ENCODE results near the gene QSER1.

Gene QSER1

DNA sequence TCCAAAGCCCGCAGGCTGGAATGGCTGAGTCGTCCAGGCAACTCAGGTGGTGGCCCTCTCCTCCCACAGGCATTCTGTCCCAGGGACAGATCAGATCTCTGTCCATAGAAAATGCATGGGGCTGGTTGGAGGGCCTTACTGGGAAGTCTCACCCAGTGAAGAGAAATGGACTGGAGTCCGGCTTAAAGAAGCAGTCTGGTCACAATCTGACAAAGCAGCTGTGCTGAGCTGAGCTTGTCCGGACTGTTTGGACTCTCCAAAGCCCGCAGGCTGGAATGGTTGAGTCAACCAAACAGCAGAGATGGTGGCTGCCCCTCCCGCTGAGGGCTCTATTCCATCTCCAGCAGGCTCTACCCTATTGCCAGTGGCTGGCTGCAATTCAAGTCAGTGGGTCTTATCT is 108.7 kb downstream of the QSER1 start:
- H3K27me3 ChIP-seq (ENCODE audit: insufficient read depth, low read length), result no peaks in the 10 kb centered on the region
- 74% methylated on average over 6 of the region's 6 CpGs for WGBS
- H3K27ac ChIP-seq (ENCODE audit: low read depth, low read length), result no peak overlapping the region
- no peaks in the 10 kb centered on the region for H3K9me3 ChIP-seq (ENCODE audit: insufficient read depth, low read depth, low read length)
- H3K4me3 ChIP-seq (ENCODE audit: low read length), result no peak overlapping the region
- peaks cover 7% of the 10 kb centered on the region; the same call in 1 of the 2 replicates for H3K4me1 ChIP-seq (ENCODE audit: insufficient read depth, low read length)
- H3K36me3 ChIP-seq (ENCODE audit: insufficient read depth, low read length), result no peaks in the 10 kb centered on the region
- no peak overlapping the region for H3K9ac ChIP-seq (ENCODE audit: low read depth, low read length)

GRCh38 chr11:33001751-33002542 is 109.3 kb downstream of the QSER1 start:
- no peaks in the 10 kb centered on the region for H3K36me3 ChIP-seq (ENCODE audit: insufficient read depth, low read length)
- no peaks in the 10 kb centered on the region for H3K9me3 ChIP-seq (ENCODE audit: insufficient read depth, low read depth, low read length)
- WGBS, result 93% methylated on average over 8 of the region's 8 CpGs
- H3K4me3 ChIP-seq (ENCODE audit: low read length), result no peak overlapping the region
- peaks cover 7% of the 10 kb centered on the region; the same call in 1 of the 2 replicates for H3K4me1 ChIP-seq (ENCODE audit: insufficient read depth, low read length)
- no peaks in the 10 kb centered on the region for H3K27me3 ChIP-seq (ENCODE audit: insufficient read depth, low read length)
- no peak overlapping the region for H3K27ac ChIP-seq (ENCODE audit: low read depth, low read length)
- no peak overlapping the region for H3K9ac ChIP-seq (ENCODE audit: low read depth, low read length)

- Histone ChIP-seq H3K9me3 (ENCODE audit: insufficient read depth, low read depth, low read length) (no peaks in the 10 kb centered on the region), H3K27ac (ENCODE audit: low read depth, low read length) (no peak overlapping the region), H3K4me3 (ENCODE audit: low read length) (no peak overlapping the region), H3K4me1 (ENCODE audit: insufficient read depth, low read length) (peaks cover 7% of the 10 kb centered on the region; the same call in 1 of the 2 replicates), H3K9ac (ENCODE audit: low read depth, low read length) (no peak overlapping the region), H3K27me3 (ENCODE audit: insufficient read depth, low read length) (no peaks in the 10 kb centered on the region), H3K36me3 (ENCODE audit: insufficient read depth, low read length) (no peaks in the 10 kb centered on the region)
- WGBS, result 68% methylated on average over 2 of the region's 2 CpGs
These were observed 112.6 kb downstream of the QSER1 start for GRCh38 chr11:33005175-33005574.

DNA sequence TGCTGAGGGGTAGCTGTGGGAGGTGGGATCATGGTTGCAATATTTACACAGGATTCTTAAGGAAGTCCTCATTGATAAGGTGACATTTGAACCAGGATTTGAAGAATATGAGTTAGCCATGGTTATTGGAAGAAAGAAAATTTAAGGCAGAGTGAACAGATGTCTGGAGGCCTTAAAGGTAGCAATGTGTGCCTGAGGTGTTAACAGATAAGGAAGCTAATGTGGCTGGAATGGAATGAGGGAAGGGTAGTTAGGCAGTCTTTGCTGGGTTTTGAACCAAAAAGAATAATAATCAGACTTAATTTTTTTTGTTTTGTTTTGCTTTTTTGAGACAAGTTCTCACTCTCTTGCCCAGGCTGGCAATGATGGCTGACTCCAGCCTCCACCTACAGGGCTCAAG is 113.4 kb downstream of the QSER1 start:
- Histone ChIP-seq H3K9ac (ENCODE audit: low read depth, low read length) (no peak overlapping the region), H3K9me3 (ENCODE audit: insufficient read depth, low read depth, low read length) (no peaks in the 10 kb centered on the region), H3K27ac (ENCODE audit: low read depth, low read length) (no peak overlapping the region), H3K4me1 (ENCODE audit: insufficient read depth, low read length) (peaks cover 7% of the 10 kb centered on the region; the same call in 1 of the 2 replicates), H3K27me3 (ENCODE audit: insufficient read depth, low read length) (no peaks in the 10 kb centered on the region), H3K36me3 (ENCODE audit: insufficient read depth, low read length) (no peaks in the 10 kb centered on the region), H3K4me3 (ENCODE audit: low read length) (no peak overlapping the region)

GRCh38 chr11:33013755-33014154 is 121.1 kb downstream of the QSER1 start:
- WGBS, result 83% methylated on average over 1 of the region's 1 CpG
- peaks cover 26% of the 10 kb centered on the region for H3K27me3 ChIP-seq (ENCODE audit: insufficient read depth, low read length)
- no peaks in the 10 kb centered on the region for H3K36me3 ChIP-seq (ENCODE audit: insufficient read depth, low read length)
- H3K9ac ChIP-seq (ENCODE audit: low read depth, low read length), result no peak overlapping the region
- peaks cover 12% of the 10 kb centered on the region for H3K4me1 ChIP-seq (ENCODE audit: insufficient read depth, low read length)
- no peak overlapping the region for H3K4me3 ChIP-seq (ENCODE audit: low read length)
- H3K9me3 ChIP-seq (ENCODE audit: insufficient read depth, low read depth, low read length), result no peaks in the 10 kb centered on the region
- no peak overlapping the region for H3K27ac ChIP-seq (ENCODE audit: low read depth, low read length)

GRCh38 chr11:33015621-33016551 is 123.3 kb downstream of the QSER1 start, which contains the start of gene DEPDC7:
Gene DEPDC7, plus strand, starts transcription at chr11:33015878. Its CDS starts 78 bp downstream, at chr11:33015956.
- peaks cover 12% of the 10 kb centered on the region for H3K4me1 ChIP-seq (ENCODE audit: insufficient read depth, low read length)
- peaks cover 26% of the 10 kb centered on the region for H3K27me3 ChIP-seq (ENCODE audit: insufficient read depth, low read length)
- H3K9me3 ChIP-seq (ENCODE audit: insufficient read depth, low read depth, low read length), result no peaks in the 10 kb centered on the region
- no peak within 1 kb of the TSS for H3K27ac ChIP-seq (ENCODE audit: low read depth, low read length)
- peak within 1 kb of the TSS; percentile 54 for H3K4me3 ChIP-seq (ENCODE audit: low read length)
- H3K36me3 ChIP-seq (ENCODE audit: insufficient read depth, low read length), result no peaks in the 10 kb centered on the region
- peak within 1 kb of the TSS; percentile 29; the same call in 1 of the 2 replicates for H3K9ac ChIP-seq (ENCODE audit: low read depth, low read length)
- 4% methylated on average over 88 of the region's 89 CpGs for WGBS

- Histone ChIP-seq H3K36me3 (ENCODE audit: insufficient read depth, low read length) (no peaks in the 10 kb centered on the region), H3K4me1 (ENCODE audit: insufficient read depth, low read length) (peaks cover 12% of the 10 kb centered on the region), H3K27me3 (ENCODE audit: insufficient read depth, low read length) (peaks cover 26% of the 10 kb centered on the region), H3K9me3 (ENCODE audit: insufficient read depth, low read depth, low read length) (no peaks in the 10 kb centered on the region), H3K4me3 (ENCODE audit: low read length) (peak overlapping the region; percentile 54), H3K27ac (ENCODE audit: low read depth, low read length) (no peak overlapping the region), H3K9ac (ENCODE audit: low read depth, low read length) (no peak overlapping the region)
- WGBS, result 26% methylated on average over 4 of the region's 4 CpGs
These were observed 124.0 kb downstream of the QSER1 start for GRCh38 chr11:33016654-33017053.

- Histone ChIP-seq H3K4me1 (ENCODE audit: insufficient read depth, low read length) (peaks cover 12% of the 10 kb centered on the region), H3K27me3 (ENCODE audit: insufficient read depth, low read length) (peaks cover 26% of the 10 kb centered on the region), H3K9ac (ENCODE audit: low read depth, low read length) (no peak overlapping the region), H3K36me3 (ENCODE audit: insufficient read depth, low read length) (no peaks in the 10 kb centered on the region), H3K9me3 (ENCODE audit: insufficient read depth, low read depth, low read length) (no peaks in the 10 kb centered on the region), H3K27ac (ENCODE audit: low read depth, low read length) (no peak overlapping the region), H3K4me3 (ENCODE audit: low read length) (no peak overlapping the region)
- 59% methylated on average over 9 of the region's 9 CpGs for WGBS
These were observed 124.9 kb downstream of the QSER1 start for GRCh38 chr11:33017478-33017877.

DNA sequence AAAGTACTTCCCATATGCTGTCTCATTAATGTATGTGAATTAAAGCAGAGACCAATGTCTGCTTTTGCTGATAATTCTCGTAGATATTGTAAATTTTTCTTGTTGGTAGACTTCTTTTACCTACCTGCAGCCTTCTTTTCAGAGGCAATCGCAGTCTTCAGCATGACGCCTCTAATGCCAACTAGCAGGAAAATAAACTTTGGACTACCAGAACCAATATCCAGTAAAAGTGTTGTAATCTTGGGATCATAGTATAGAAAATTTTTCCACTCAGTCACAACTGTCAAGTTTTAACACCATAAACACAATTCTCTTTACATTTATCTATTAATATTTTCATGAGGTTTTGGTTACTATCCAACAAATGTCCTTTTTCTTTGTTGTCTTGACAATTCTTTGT is 125.4 kb downstream of the QSER1 start:
- Histone ChIP-seq H3K27ac (ENCODE audit: low read depth, low read length) (no peak overlapping the region), H3K36me3 (ENCODE audit: insufficient read depth, low read length) (no peaks in the 10 kb centered on the region), H3K4me3 (ENCODE audit: low read length) (no peak overlapping the region), H3K27me3 (ENCODE audit: insufficient read depth, low read length) (peaks cover 26% of the 10 kb centered on the region), H3K9ac (ENCODE audit: low read depth, low read length) (no peak overlapping the region), H3K9me3 (ENCODE audit: insufficient read depth, low read depth, low read length) (no peaks in the 10 kb centered on the region), H3K4me1 (ENCODE audit: insufficient read depth, low read length) (peaks cover 12% of the 10 kb centered on the region)
- WGBS, result 100% methylated on average over 1 of the region's 3 CpGs

- Histone ChIP-seq H3K4me1 (ENCODE audit: insufficient read depth, low read length) (peaks cover 12% of the 10 kb centered on the region), H3K27ac (ENCODE audit: low read depth, low read length) (no peak overlapping the region), H3K4me3 (ENCODE audit: low read length) (no peak overlapping the region), H3K9me3 (ENCODE audit: insufficient read depth, low read depth, low read length) (no peaks in the 10 kb centered on the region), H3K36me3 (ENCODE audit: insufficient read depth, low read length) (no peaks in the 10 kb centered on the region), H3K27me3 (ENCODE audit: insufficient read depth, low read length) (peaks cover 26% of the 10 kb centered on the region), H3K9ac (ENCODE audit: low read depth, low read length) (no peak overlapping the region)
- WGBS, result 89% methylated on average over 6 of the region's 6 CpGs
These were observed 126.2 kb downstream of the QSER1 start for GRCh38 chr11:33018840-33019239.

- 100% methylated on average over 1 of the region's 1 CpG for WGBS
- no peaks in the 10 kb centered on the region for H3K9me3 ChIP-seq (ENCODE audit: insufficient read depth, low read depth, low read length)
- no peaks in the 10 kb centered on the region for H3K36me3 ChIP-seq (ENCODE audit: insufficient read depth, low read length)
- H3K27ac ChIP-seq (ENCODE audit: low read depth, low read length), result no peak overlapping the region
- H3K27me3 ChIP-seq (ENCODE audit: insufficient read depth, low read length), result peaks cover 17% of the 10 kb centered on the region
- no peak overlapping the region for H3K9ac ChIP-seq (ENCODE audit: low read depth, low read length)
- peaks cover 12% of the 10 kb centered on the region for H3K4me1 ChIP-seq (ENCODE audit: insufficient read depth, low read length)
- no peak overlapping the region for H3K4me3 ChIP-seq (ENCODE audit: low read length)
These were observed 128.9 kb downstream of the QSER1 start for GRCh38 chr11:33021501-33021900.

All from HUES64 (cell line).